K562 (cell line): Measurements from ENCODE around the gene JPT2.

ENCODE experiments used
- EP300 ChIP-seq: IDR thresholded peaks from 2 replicates; pipeline ENCODE4 v1.6.1; 2012; ENCODE audit warnings: low read length, improper control_type of control experiment
- EZH2 ChIP-seq: IDR thresholded peaks from 2 replicates; pipeline ENCODE4 v1.6.1; 2012; ENCODE audit warnings: low read depth, mild to moderate bottlenecking, inconsistent platforms, low read length, borderline replicate concordance
- FOXA1 ChIP-seq: fragments of 450-650 bp; IDR thresholded peaks from 2 replicates; pipeline ENCODE4 v1.6.1; 2016; ENCODE audit warnings: mild to moderate bottlenecking, borderline replicate concordance
- IRF1 ChIP-seq: sonication (generic); formaldehyde crosslinking; IDR thresholded peaks from 2 replicates; pipeline ENCODE4 v1.8.0; 2022; ENCODE audit warnings: missing genetic modification reagents, mild to moderate bottlenecking, borderline replicate concordance
- KDM4B ChIP-seq, 2 experiments: fragments of 450-650 bp in 1 of 2; sonication (generic) in 1 of 2; IDR thresholded peaks; 2 replicates each; pipeline ENCODE4 v1.6.1; 2016 to 2017; ENCODE audit warnings: borderline replicate concordance in 2 of 2, antibody characterized with exemption in 1 of 2, low read depth in 1 of 2, mild to moderate bottlenecking in 1 of 2
- MAX ChIP-seq: sonication (generic); formaldehyde crosslinking; IDR thresholded peaks from 2 replicates; pipeline ENCODE4 v1.9.0; 2022; ENCODE audit warnings: mild to moderate bottlenecking, missing genetic modification reagents
- NFXL1 ChIP-seq: fragments of 450-650 bp; formaldehyde crosslinking; IDR thresholded peaks from 2 replicates; pipeline ENCODE4 v1.4.0; 2021; ENCODE audit warnings: mild to moderate bottlenecking
- POLR2A ChIP-seq: fragments of 450-650 bp; conservative IDR thresholded peaks from 2 replicates; pipeline ENCODE4 v1.6.1; 2016
- POLR2AphosphoS5 ChIP-seq: IDR thresholded peaks from 2 replicates; pipeline ENCODE4 v1.6.1; 2011; ENCODE audit warnings: mild to moderate bottlenecking, low read depth, low read length, moderate library complexity; ENCODE audit not compliant: control insufficient read depth, insufficient read depth
- TSHZ1 ChIP-seq: fragments of 250-450 bp; sonication (Bioruptor Pico); IDR thresholded peaks from 2 replicates; pipeline ENCODE4 v1.4.0; 2020; ENCODE audit warnings: mild to moderate bottlenecking, moderate library complexity
- ZBTB12 ChIP-seq: fragments of 250-450 bp; sonication (Bioruptor Pico); IDR thresholded peaks from 2 replicates; pipeline ENCODE4 v1.4.0; 2020

GRCh38 chr16:1708083-1708767, 30.1 kb downstream of the JPT2 start:
- TF ChIP-seq FOXA1: no peak
- no peak for TF ChIP-seq EP300
- TF ChIP-seq MAX (CRISPR knock-in tag): no peak
- no peak for TF ChIP-seq TSHZ1
- TF ChIP-seq POLR2A: no peak
- no peak for TF ChIP-seq EZH2
- TF ChIP-seq IRF1 (CRISPR knock-in tag): no peak
- TF ChIP-seq KDM4B (IDR thresholded peaks at IDR 0.05; ENCODE audit: borderline replicate concordance in 2 of 2, low read depth in 1 of 2): no peak
- TF ChIP-seq NFXL1: no peak
- TF ChIP-seq POLR2AphosphoS5: no peak
- no peak for TF ChIP-seq ZBTB12 (CRISPR knock-in tag)
